Spleen (tissue), 11 donors: ENCODE data around the gene TSHZ2. TPM values are rescaled to one million over a fixed set of nuclear protein-coding genes. Genes with fewer than 3 reads are reported as not detected.

ENCODE experiments used
- DNase-seq: peaks from one replicate; pipeline ENCODE4 v3.0.0-alpha.2; 2020
- H3K27ac ChIP-seq, 8 donors: fragments of 200-600 bp; sonication (generic) in 7 of 8; 1 replicate in 4 of 8; 2 replicates in 4 of 8; pipeline versions ENCODE4 v1.5.0 to v1.8.0; 2016 to 2021; ENCODE audit warnings: inconsistent platforms in 4 of 8, mild to moderate bottlenecking in 4 of 8, moderate library complexity in 1 of 8
- H3K27me3 ChIP-seq, 7 donors: fragments of 200-600 bp; sonication (generic) in 6 of 7; replicated peaks in 1 of 7; 1 replicate in 4 of 7; 2 replicates in 3 of 7; pipeline versions ENCODE4 v1.5.0 to v1.8.0; 2016 to 2021; ENCODE audit warnings: inconsistent platforms in 3 of 7, mild to moderate bottlenecking in 1 of 7
- H3K36me3 ChIP-seq, 6 donors: fragments of 200-600 bp; sonication (generic) in 5 of 6; 1 replicate in 4 of 6; 2 replicates in 2 of 6; pipeline versions ENCODE4 v1.5.0 to v1.8.0; 2016 to 2021; ENCODE audit warnings: inconsistent platforms in 2 of 6
- H3K4me1 ChIP-seq, 6 donors: fragments of 200-600 bp; sonication (generic) in 5 of 6; 1 replicate in 3 of 6; 2 replicates in 3 of 6; pipeline versions ENCODE4 v1.5.0 to v1.8.0; 2016 to 2021; ENCODE audit warnings: inconsistent platforms in 3 of 6
- H3K4me3 ChIP-seq, 8 donors: fragments of 200-600 bp; sonication (generic) in 7 of 8; 1 replicate in 4 of 8; 2 replicates in 4 of 8; pipeline versions ENCODE4 v1.5.0 to v1.8.0; 2016 to 2021; ENCODE audit warnings: inconsistent platforms in 4 of 8, mild to moderate bottlenecking in 4 of 8, moderate library complexity in 2 of 8
- H3K9me3 ChIP-seq, 8 donors: fragments of 200-600 bp; sonication (generic) in 7 of 8; 1 replicate in 4 of 8; 2 replicates in 4 of 8; pipeline versions ENCODE4 v1.5.0 to v1.8.0; 2016 to 2021; ENCODE audit warnings: inconsistent platforms in 4 of 8
- POLR2A ChIP-seq, 3 donors: fragments of 450-650 bp; IDR thresholded peaks; one replicate each; pipeline ENCODE4 v1.5.1; 2017; ENCODE audit warnings: antibody characterized with exemption in 3 of 3, mild to moderate bottlenecking in 1 of 3
- POLR2AphosphoS5 ChIP-seq, 3 donors: sonication (generic); formaldehyde crosslinking; IDR thresholded peaks; one replicate each; pipeline ENCODE4 v1.5.1; 2017; ENCODE audit warnings: antibody characterized with exemption in 3 of 3
- whole genome bisulfite sequencing, 5 donors: extraction: QIAGEN DNeasy Blood & Tissue Kit in 3 of 5; methylation state at CpG; one replicate each; pipeline versions ENCODE4 v1.1.5 to v1.1.7; 2013 to 2018; 5-methylcytosine and 5-hydroxymethylcytosine counted together
- intact Hi-C: fragments of 100-400 bp; cut with DNase I; formaldehyde crosslinking; loops from one replicate; pipeline ENCODE4 v1.15.0; 2023; ENCODE audit warnings: low total_unique reads
- polyA plus RNA-seq, 3 donors: library from polyadenylated mRNA; stranded (reverse); fragments of 200-250 nt; gene quantifications; one replicate each; pipeline ENCODE4 v1.2.1, GENCODE V29; 2013
- total RNA-seq, 7 donors: library from RNA; depleted of rRNA in 3 of 7; stranded (reverse); fragments of >200 nt in 3 of 7; fragmentation: NEBNext Ultra II Directional in 4 of 7; extraction: Animal tissue kit (Norgen Biotek cat#: 25700) in 4 of 7; gene quantifications; one replicate each; pipeline versions ENCODE4 v1.1.0 to v1.2.1, GENCODE V29; 2016 to 2021
- TF ChIP-seq, protein P1 (sequence below), 11 experiments: fragments of 200-600 bp in 7 of 11; fragments of 450-650 bp in 4 of 11; sonication (generic) in 4 of 11; IDR thresholded peaks in 8 of 11; conservative IDR thresholded peaks in 3 of 11; 1 replicate in 7 of 11; 2 replicates in 4 of 11; pipeline versions ENCODE4 v1.4.0 to v1.8.0; 2016 to 2021; ENCODE audit warnings: antibody characterized with exemption in 11 of 11, inconsistent platforms in 4 of 11, mild to moderate bottlenecking in 1 of 11
- donor health status: healthy with polysubstance abuse.
- donor health status: DM: no; HTN: no; CAD: no; lungs with moderate emphysema.
- donor health status: DM: no; HTN: no; CAD: no.
- donor health status: Bipolar disorder and iron deficiency.
- donor health status: healthy.
- donor health status: DM: no; HTN: no; CAD: no.
- donor health status: DM: yes; HTN: yes; CAD: no.

The TSHZ2 gene
- total and polyA plus RNA-seq, 10 donors = 0.86 to 19.2 (median 15.7) TPM

DNA sequence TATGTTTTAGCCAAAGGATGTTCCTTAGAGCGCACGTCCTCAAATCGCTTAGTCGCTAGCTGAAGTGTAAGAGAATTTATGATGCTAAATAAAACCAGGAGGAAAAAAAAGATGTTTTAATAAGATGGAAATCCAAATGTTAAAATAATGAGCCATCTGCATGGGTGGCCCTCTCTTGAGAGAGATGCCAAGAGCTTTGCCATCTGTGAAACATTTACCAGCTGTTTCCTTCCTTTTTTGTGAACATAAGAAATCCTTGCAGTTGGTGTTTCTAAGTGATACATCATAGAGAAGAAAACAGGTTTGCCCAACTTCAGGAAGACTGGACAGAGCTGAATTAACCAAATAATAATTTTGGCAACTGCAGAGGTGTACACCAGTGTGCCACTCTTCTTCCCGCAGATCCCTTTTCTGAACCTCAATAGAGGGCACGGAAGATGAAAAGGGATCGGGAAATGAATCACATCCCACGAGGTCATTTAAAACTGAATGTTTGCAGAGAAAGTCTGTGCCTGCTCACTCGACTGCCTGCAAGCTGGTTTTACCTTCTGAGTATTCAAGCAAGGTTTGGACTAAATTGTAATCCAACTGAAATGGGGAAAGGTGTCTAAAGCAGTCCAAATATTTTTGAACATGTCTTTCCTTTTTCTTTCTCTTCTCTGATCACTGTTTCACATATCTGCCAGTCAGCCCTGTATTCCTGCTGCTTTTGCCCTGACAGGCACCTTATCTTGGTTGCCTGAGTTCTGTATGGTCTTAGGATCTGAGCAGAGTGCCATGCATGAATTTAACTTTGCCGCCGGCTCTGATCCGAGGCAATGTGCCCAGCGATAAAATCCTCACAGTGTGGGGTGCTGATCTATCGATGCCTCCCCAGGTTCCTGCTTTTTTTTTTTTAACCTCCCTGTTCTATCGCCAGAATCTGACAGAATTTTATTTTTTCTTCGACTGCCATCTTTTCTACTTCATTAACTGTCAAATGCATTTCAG lies 35.5 kb upstream of the TSHZ2 start:
- no peak overlapping the region for H3K27ac ChIP-seq
- H3K36me3 ChIP-seq = no peaks in the 10 kb centered on the region
- H3K4me1 ChIP-seq = no peaks in the 10 kb centered on the region
- no peaks in the 10 kb centered on the region for H3K27me3 ChIP-seq
- no peaks in the 10 kb centered on the region for H3K9me3 ChIP-seq
- no peak for DNase-seq
- no peak overlapping the region for H3K4me3 ChIP-seq
- TF ChIP-seq POLR2A (IDR thresholded peaks at IDR 0.05) (no peak), POLR2AphosphoS5 (IDR thresholded peaks at IDR 0.05) (no peak)
- TF ChIP-seq, protein P1, sequence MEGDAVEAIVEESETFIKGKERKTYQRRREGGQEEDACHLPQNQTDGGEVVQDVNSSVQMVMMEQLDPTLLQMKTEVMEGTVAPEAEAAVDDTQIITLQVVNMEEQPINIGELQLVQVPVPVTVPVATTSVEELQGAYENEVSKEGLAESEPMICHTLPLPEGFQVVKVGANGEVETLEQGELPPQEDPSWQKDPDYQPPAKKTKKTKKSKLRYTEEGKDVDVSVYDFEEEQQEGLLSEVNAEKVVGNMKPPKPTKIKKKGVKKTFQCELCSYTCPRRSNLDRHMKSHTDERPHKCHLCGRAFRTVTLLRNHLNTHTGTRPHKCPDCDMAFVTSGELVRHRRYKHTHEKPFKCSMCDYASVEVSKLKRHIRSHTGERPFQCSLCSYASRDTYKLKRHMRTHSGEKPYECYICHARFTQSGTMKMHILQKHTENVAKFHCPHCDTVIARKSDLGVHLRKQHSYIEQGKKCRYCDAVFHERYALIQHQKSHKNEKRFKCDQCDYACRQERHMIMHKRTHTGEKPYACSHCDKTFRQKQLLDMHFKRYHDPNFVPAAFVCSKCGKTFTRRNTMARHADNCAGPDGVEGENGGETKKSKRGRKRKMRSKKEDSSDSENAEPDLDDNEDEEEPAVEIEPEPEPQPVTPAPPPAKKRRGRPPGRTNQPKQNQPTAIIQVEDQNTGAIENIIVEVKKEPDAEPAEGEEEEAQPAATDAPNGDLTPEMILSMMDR (IDR thresholded peaks at IDR 0.05 in 8 of 11, conservative IDR thresholded peaks at IDR 0.05 in 3 of 11) = no peak
- WGBS, 5 donors = 73 to 81% (median 79%) methylated on average over 16 of the region's 16 CpGs
- intact Hi-C loops = no loop called here

GRCh38 chr20:52937591-52938100 lies 34.5 kb upstream of the TSHZ2 start:
- Histone ChIP-seq H3K9me3 (no peaks in the 10 kb centered on the region), H3K4me1 (no peaks in the 10 kb centered on the region), H3K27me3 (no peaks in the 10 kb centered on the region), H3K27ac (no peak overlapping the region), H3K36me3 (no peaks in the 10 kb centered on the region), H3K4me3 (no peak overlapping the region)
- TF ChIP-seq POLR2A (IDR thresholded peaks at IDR 0.05) (no peak), POLR2AphosphoS5 (IDR thresholded peaks at IDR 0.05) (no peak)
- TF ChIP-seq, protein P1 (IDR thresholded peaks at IDR 0.05 in 8 of 11, conservative IDR thresholded peaks at IDR 0.05 in 3 of 11) = no peak
- intact Hi-C loops = no loop called here
- no peak for DNase-seq
- 74 to 83% (median 79%) methylated on average over 6 of the region's 6 CpGs for WGBS, 5 donors

DNA sequence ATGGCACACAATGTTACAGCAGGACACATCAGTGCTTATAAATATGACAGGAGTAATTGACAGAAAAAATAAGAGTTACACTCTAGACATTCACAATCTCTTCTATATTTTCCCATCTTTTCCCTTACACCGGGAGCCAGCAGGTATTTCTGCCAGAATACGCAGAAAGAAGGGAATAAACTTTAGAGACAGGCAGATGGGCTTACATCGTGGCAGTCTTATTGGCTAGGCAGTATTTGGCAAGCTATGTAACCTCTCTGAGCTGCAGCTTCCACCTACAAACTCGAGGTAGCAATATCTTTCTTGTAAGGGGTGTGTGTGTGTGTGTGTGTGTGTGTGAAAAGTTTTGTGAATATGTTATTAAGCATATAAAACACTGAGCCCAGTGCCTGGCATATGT lies 33.0 kb upstream of the TSHZ2 start:
- TF ChIP-seq, protein P1 (IDR thresholded peaks at IDR 0.05 in 8 of 11, conservative IDR thresholded peaks at IDR 0.05 in 3 of 11) = no peak
- TF ChIP-seq POLR2AphosphoS5 (IDR thresholded peaks at IDR 0.05) (no peak), POLR2A (IDR thresholded peaks at IDR 0.05) (no peak)
- intact Hi-C loops = no loop called here
- 74 to 82% (median 77%) methylated on average over 4 of the region's 4 CpGs for WGBS, 5 donors
- no peaks in the 10 kb centered on the region for H3K9me3 ChIP-seq
- DNase-seq = no peak
- no peaks in the 10 kb centered on the region for H3K4me1 ChIP-seq
- no peaks in the 10 kb centered on the region for H3K36me3 ChIP-seq
- H3K4me3 ChIP-seq = no peak overlapping the region
- H3K27me3 ChIP-seq = no peaks in the 10 kb centered on the region
- no peak overlapping the region for H3K27ac ChIP-seq

DNA sequence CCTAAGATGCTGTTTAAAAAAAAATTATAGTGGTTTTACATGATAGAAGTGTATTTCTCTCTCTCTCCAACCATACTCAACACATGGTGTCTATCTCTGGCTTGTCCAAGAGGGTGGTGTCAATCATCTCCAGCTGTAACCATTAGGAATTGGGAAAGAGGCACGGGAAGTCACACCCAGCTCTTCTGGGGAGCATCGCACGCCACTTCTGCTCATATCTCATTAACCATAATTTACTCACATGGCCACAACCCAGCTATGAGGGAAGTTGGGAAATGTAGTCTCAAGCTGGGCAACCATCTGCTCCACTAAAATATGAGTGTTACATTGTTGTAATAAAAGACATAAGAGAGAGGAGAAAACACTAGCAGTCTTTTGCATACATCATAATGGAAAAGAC lies 30.4 kb upstream of the TSHZ2 start:
- Histone ChIP-seq H3K27me3 (no peaks in the 10 kb centered on the region), H3K9me3 (no peaks in the 10 kb centered on the region), H3K27ac (no peak overlapping the region), H3K4me1 (no peaks in the 10 kb centered on the region), H3K36me3 (no peaks in the 10 kb centered on the region), H3K4me3 (no peak overlapping the region)
- intact Hi-C loops = no loop called here
- WGBS, 5 donors = 54 to 77% (median 61%) methylated on average over 3 of the region's 3 CpGs
- no peak for TF ChIP-seq POLR2AphosphoS5 (IDR thresholded peaks at IDR 0.05)
- TF ChIP-seq, protein P1 (IDR thresholded peaks at IDR 0.05 in 8 of 11, conservative IDR thresholded peaks at IDR 0.05 in 3 of 11) = no peak
- no peak for TF ChIP-seq POLR2A (IDR thresholded peaks at IDR 0.05)
- DNase-seq = no peak
